ENCODE data around the gene AKR1A1. TPM values are rescaled to one million over a fixed set of nuclear protein-coding genes. Genes with fewer than 3 reads are reported as not detected.

AKR1A1 gene
- total and polyA plus RNA-seq, 2 experiments from 2014 or later: 186 to 275 TPM

DNA sequence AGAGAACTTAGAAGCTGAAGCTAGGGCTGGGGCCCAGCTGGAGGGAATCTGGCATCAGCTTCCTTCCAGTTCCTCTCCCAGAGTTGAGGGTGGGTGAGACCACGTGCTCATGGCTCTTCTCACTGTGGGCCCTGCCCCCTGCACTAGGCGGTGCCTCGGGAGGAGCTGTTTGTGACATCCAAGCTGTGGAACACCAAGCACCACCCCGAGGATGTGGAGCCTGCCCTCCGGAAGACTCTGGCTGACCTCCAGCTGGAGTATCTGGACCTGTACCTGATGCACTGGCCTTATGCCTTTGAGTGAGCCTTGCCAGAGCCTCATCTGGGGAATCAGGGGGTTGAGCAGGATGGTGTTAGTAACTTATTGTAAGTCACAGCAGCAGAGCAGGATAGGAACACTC lies 16.1 kb downstream of the AKR1A1 start:
- no peak overlapping the region for H2AFZ ChIP-seq
- Mint-ChIP-seq H3K27me3 (ENCODE audit: insufficient read depth, low read depth, poor library complexity) (peaks cover 5% of the 10 kb centered on the region), H3K4me1 (peaks cover 2% of the 10 kb centered on the region), H3K9me3 (no peaks in the 10 kb centered on the region), H3K36me3 (ENCODE audit: low read depth) (peaks cover 86% of the 10 kb centered on the region), H3K27ac (no peak overlapping the region), H3K4me3 (no peak overlapping the region)
- H3K9me2 ChIP-seq (ENCODE audit: insufficient read depth): no peaks in the 10 kb centered on the region
- H3K4me2 ChIP-seq: no peak overlapping the region
- peaks cover 27% of the 10 kb centered on the region for H3K79me2 ChIP-seq (replicated peaks; ENCODE audit: insufficient read depth)
- ATAC-seq: no peak
- no peak for DNase-seq (ENCODE audit: low spot score)
- peaks cover 42% of the 10 kb centered on the region for H3F3A ChIP-seq (replicated peaks; ENCODE audit: low read depth)
- H4K20me1 ChIP-seq (replicated peaks; ENCODE audit: insufficient read depth): peaks cover 27% of the 10 kb centered on the region
- no peaks in the 10 kb centered on the region for H3K27me3 ChIP-seq (ENCODE audit: insufficient read depth)
- TF ChIP-seq NANOG (IDR thresholded peaks at IDR 0.05; ENCODE audit: borderline replicate concordance) (no peak), JUNB (IDR thresholded peaks at IDR 0.05; ENCODE audit: unreplicated experiment) (no peak), ZNF331 (CRISPR knock-in tag; IDR thresholded peaks at IDR 0.05; ENCODE audit: low read depth) (no peak), EZH2phosphoT487 (IDR thresholded peaks at IDR 0.05; ENCODE audit: unreplicated experiment) (no peak), STAT1 (IDR thresholded peaks at IDR 0.05; ENCODE audit: unreplicated experiment) (no peak), EZH2 (IDR thresholded peaks at IDR 0.05; ENCODE audit: low read depth, unreplicated experiment) (no peak), ZNF114 (CRISPR knock-in tag; IDR thresholded peaks at IDR 0.05) (no peak), POLR2AphosphoS5 (IDR thresholded peaks at IDR 0.05; ENCODE audit: low read depth) (no peak), CREB1 (CRISPR knock-in tag; IDR thresholded peaks at IDR 0.05; ENCODE audit: low read depth) (no peak)
- TF ChIP-seq, protein P1, sequence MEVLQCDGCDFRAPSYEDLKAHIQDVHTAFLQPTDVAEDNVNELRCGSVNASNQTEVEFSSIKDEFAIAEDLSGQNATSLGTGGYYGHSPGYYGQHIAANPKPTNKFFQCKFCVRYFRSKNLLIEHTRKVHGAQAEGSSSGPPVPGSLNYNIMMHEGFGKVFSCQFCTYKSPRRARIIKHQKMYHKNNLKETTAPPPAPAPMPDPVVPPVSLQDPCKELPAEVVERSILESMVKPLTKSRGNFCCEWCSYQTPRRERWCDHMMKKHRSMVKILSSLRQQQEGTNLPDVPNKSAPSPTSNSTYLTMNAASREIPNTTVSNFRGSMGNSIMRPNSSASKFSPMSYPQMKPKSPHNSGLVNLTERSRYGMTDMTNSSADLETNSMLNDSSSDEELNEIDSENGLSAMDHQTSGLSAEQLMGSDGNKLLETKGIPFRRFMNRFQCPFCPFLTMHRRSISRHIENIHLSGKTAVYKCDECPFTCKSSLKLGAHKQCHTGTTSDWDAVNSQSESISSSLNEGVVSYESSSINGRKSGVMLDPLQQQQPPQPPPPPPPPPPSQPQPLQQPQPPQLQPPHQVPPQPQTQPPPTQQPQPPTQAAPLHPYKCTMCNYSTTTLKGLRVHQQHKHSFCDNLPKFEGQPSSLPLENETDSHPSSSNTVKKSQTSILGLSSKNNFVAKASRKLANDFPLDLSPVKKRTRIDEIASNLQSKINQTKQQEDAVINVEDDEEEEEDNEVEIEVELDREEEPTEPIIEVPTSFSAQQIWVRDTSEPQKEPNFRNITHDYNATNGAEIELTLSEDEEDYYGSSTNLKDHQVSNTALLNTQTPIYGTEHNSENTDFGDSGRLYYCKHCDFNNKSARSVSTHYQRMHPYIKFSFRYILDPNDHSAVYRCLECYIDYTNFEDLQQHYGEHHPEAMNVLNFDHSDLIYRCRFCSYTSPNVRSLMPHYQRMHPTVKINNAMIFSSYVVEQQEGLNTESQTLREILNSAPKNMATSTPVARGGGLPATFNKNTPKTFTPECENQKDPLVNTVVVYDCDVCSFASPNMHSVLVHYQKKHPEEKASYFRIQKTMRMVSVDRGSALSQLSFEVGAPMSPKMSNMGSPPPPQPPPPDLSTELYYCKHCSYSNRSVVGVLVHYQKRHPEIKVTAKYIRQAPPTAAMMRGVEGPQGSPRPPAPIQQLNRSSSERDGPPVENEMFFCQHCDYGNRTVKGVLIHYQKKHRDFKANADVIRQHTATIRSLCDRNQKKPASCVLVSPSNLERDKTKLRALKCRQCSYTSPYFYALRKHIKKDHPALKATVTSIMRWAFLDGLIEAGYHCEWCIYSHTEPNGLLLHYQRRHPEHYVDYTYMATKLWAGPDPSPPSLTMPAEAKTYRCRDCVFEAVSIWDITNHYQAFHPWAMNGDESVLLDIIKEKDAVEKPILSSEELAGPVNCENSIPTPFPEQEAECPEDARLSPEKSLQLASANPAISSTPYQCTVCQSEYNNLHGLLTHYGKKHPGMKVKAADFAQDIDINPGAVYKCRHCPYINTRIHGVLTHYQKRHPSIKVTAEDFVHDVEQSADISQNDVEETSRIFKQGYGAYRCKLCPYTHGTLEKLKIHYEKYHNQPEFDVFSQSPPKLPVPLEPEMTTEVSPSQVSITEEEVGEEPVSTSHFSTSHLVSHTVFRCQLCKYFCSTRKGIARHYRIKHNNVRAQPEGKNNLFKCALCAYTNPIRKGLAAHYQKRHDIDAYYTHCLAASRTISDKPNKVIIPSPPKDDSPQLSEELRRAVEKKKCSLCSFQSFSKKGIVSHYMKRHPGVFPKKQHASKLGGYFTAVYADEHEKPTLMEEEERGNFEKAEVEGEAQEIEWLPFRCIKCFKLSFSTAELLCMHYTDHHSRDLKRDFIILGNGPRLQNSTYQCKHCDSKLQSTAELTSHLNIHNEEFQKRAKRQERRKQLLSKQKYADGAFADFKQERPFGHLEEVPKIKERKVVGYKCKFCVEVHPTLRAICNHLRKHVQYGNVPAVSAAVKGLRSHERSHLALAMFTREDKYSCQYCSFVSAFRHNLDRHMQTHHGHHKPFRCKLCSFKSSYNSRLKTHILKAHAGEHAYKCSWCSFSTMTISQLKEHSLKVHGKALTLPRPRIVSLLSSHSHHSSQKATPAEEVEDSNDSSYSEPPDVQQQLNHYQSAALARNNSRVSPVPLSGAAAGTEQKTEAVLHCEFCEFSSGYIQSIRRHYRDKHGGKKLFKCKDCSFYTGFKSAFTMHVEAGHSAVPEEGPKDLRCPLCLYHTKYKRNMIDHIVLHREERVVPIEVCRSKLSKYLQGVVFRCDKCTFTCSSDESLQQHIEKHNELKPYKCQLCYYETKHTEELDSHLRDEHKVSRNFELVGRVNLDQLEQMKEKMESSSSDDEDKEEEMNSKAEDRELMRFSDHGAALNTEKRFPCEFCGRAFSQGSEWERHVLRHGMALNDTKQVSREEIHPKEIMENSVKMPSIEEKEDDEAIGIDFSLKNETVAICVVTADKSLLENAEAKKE (CRISPR knock-in tag; IDR thresholded peaks at IDR 0.05): no peak
- TF ChIP-seq, protein P2, sequence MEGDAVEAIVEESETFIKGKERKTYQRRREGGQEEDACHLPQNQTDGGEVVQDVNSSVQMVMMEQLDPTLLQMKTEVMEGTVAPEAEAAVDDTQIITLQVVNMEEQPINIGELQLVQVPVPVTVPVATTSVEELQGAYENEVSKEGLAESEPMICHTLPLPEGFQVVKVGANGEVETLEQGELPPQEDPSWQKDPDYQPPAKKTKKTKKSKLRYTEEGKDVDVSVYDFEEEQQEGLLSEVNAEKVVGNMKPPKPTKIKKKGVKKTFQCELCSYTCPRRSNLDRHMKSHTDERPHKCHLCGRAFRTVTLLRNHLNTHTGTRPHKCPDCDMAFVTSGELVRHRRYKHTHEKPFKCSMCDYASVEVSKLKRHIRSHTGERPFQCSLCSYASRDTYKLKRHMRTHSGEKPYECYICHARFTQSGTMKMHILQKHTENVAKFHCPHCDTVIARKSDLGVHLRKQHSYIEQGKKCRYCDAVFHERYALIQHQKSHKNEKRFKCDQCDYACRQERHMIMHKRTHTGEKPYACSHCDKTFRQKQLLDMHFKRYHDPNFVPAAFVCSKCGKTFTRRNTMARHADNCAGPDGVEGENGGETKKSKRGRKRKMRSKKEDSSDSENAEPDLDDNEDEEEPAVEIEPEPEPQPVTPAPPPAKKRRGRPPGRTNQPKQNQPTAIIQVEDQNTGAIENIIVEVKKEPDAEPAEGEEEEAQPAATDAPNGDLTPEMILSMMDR (conservative IDR thresholded peaks at IDR 0.05; ENCODE audit: low read depth in 2 of 2): no peak
- TF ChIP-seq, protein P3, sequence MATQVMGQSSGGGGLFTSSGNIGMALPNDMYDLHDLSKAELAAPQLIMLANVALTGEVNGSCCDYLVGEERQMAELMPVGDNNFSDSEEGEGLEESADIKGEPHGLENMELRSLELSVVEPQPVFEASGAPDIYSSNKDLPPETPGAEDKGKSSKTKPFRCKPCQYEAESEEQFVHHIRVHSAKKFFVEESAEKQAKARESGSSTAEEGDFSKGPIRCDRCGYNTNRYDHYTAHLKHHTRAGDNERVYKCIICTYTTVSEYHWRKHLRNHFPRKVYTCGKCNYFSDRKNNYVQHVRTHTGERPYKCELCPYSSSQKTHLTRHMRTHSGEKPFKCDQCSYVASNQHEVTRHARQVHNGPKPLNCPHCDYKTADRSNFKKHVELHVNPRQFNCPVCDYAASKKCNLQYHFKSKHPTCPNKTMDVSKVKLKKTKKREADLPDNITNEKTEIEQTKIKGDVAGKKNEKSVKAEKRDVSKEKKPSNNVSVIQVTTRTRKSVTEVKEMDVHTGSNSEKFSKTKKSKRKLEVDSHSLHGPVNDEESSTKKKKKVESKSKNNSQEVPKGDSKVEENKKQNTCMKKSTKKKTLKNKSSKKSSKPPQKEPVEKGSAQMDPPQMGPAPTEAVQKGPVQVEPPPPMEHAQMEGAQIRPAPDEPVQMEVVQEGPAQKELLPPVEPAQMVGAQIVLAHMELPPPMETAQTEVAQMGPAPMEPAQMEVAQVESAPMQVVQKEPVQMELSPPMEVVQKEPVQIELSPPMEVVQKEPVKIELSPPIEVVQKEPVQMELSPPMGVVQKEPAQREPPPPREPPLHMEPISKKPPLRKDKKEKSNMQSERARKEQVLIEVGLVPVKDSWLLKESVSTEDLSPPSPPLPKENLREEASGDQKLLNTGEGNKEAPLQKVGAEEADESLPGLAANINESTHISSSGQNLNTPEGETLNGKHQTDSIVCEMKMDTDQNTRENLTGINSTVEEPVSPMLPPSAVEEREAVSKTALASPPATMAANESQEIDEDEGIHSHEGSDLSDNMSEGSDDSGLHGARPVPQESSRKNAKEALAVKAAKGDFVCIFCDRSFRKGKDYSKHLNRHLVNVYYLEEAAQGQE (IDR thresholded peaks at IDR 0.05; ENCODE audit: unreplicated experiment): no peak
- TF ChIP-seq, protein P4, sequence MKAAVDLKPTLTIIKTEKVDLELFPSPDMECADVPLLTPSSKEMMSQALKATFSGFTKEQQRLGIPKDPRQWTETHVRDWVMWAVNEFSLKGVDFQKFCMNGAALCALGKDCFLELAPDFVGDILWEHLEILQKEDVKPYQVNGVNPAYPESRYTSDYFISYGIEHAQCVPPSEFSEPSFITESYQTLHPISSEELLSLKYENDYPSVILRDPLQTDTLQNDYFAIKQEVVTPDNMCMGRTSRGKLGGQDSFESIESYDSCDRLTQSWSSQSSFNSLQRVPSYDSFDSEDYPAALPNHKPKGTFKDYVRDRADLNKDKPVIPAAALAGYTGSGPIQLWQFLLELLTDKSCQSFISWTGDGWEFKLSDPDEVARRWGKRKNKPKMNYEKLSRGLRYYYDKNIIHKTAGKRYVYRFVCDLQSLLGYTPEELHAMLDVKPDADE (IDR thresholded peaks at IDR 0.05): no peak
- H3K36me3 ChIP-seq (ENCODE audit: insufficient read depth): peaks cover 54% of the 10 kb centered on the region
- H3K27ac ChIP-seq (ENCODE audit: low read depth): peak overlapping the region; percentile 39; the same call in 1 of the 2 replicates
- H3K4me3 ChIP-seq: no peak overlapping the region
- peaks cover under 1% of the 10 kb centered on the region; the same call in 1 of the 2 replicates for H3K4me1 ChIP-seq (ENCODE audit: insufficient read depth)
